ENCODE results near the gene ZSWIM5. TPM values are rescaled to one million over a fixed set of nuclear protein-coding genes. Genes with fewer than 3 reads are reported as not detected.
"Not testable (repeated sequence)": the region's sequence is repeated elsewhere in the genome, so short reads cannot be mapped to it uniquely, and the experiment has no call there.

ZSWIM5 gene
- total RNA-seq, 4 donors from 2014 or later = 12.3 to 38.2 (median 13.7) TPM

GRCh38 chr1:45107782-45108181 lies 98.6 kb downstream of the ZSWIM5 start:
- in situ Hi-C loops (cut with MboI; ENCODE audit: low pct_ligation_motif_present in 1 of 4, low pct_unique_long_range_greater_than_20kb in 1 of 4, low sequenced_read_pairs in 3 of 4) (no loop called here), intact Hi-C loops (cut with DNase I; ENCODE audit: low total_unique reads) (no loop called here)
- Histone ChIP-seq H3K4me1 (peaks cover 0 to 9% (median 0%) of the 10 kb centered on the region in 4 donors), H3K9me3 (no peaks in the 10 kb centered on the region), H3K27ac (no peak overlapping the region), H3K27me3 (no peaks in the 10 kb centered on the region), H3K4me3 (no peak overlapping the region), H3K36me3 (no peaks in the 10 kb centered on the region)
- no peak for DNase-seq
- WGBS, 2 donors (ENCODE audit: low coverage in 1 of 2) = 94 to 100% methylated on average over 2 to 3 of the region's 3 CpGs
- TF ChIP-seq POLR2A (IDR thresholded peaks at IDR 0.05) (no peak), POLR2AphosphoS5 (IDR thresholded peaks at IDR 0.05) (no peak), CTCF (IDR thresholded peaks at IDR 0.05) (no peak), EP300 (IDR thresholded peaks at IDR 0.05; ENCODE audit: low read depth) (no peak)

GRCh38 chr1:45106864-45107263 lies 99.5 kb downstream of the ZSWIM5 start:
- H3K4me1 ChIP-seq = peaks cover 0 to 13% (median 2%) of the 10 kb centered on the region in 4 donors
- H3K4me3 ChIP-seq; intact Hi-C loops (cut with DNase I; ENCODE audit: low total_unique reads); H3K36me3 ChIP-seq; DNase-seq; H3K27ac ChIP-seq; H3K9me3 ChIP-seq; H3K27me3 ChIP-seq; in situ Hi-C loops (cut with MboI; ENCODE audit: low pct_ligation_motif_present in 1 of 4, low pct_unique_long_range_greater_than_20kb in 1 of 4, low sequenced_read_pairs in 3 of 4): not testable (repeated sequence)
- WGBS, 2 donors (ENCODE audit: low coverage in 1 of 2) = 82 to 92% methylated on average over 4 to 6 of the region's 6 CpGs

- H3K9me3 ChIP-seq; H3K27me3 ChIP-seq; H3K4me3 ChIP-seq; H3K27ac ChIP-seq; intact Hi-C loops (cut with DNase I; ENCODE audit: low total_unique reads); in situ Hi-C loops (cut with MboI; ENCODE audit: low pct_ligation_motif_present in 1 of 4, low pct_unique_long_range_greater_than_20kb in 1 of 4, low sequenced_read_pairs in 3 of 4); H3K36me3 ChIP-seq; DNase-seq: not testable (repeated sequence)
- WGBS, 2 donors (ENCODE audit: low coverage in 1 of 2) = 97% methylated on average over 19 of the region's 31 CpGs; no CpG with 5 or more reads in 1 of the 2 donors
- peaks cover 0 to 13% (median 3%) of the 10 kb centered on the region in 4 donors for H3K4me1 ChIP-seq
Measured at GRCh38 chr1:45106156-45106545, 100.3 kb downstream of the ZSWIM5 start.

GRCh38 chr1:45105486-45106155 lies 100.8 kb downstream of the ZSWIM5 start:
- H3K27me3 ChIP-seq; in situ Hi-C loops (cut with MboI; ENCODE audit: low pct_ligation_motif_present in 1 of 4, low pct_unique_long_range_greater_than_20kb in 1 of 4, low sequenced_read_pairs in 3 of 4); H3K9me3 ChIP-seq; H3K27ac ChIP-seq; intact Hi-C loops (cut with DNase I; ENCODE audit: low total_unique reads); H3K4me3 ChIP-seq; DNase-seq; H3K36me3 ChIP-seq: not testable (repeated sequence)
- 90% methylated on average over 4 of the region's 43 CpGs; no CpG with 5 or more reads in 1 of the 2 donors for WGBS, 2 donors (ENCODE audit: low coverage in 1 of 2)
- peaks cover 0 to 13% (median 3%) of the 10 kb centered on the region in 4 donors for H3K4me1 ChIP-seq

GRCh38 chr1:45103534-45103933 lies 102.9 kb downstream of the ZSWIM5 start:
- Histone ChIP-seq H3K4me3 (no peak overlapping the region), H3K4me1 (peaks cover 0 to 13% (median 3%) of the 10 kb centered on the region in 4 donors), H3K9me3 (no peaks in the 10 kb centered on the region), H3K27me3 (no peaks in the 10 kb centered on the region), H3K36me3 (no peaks in the 10 kb centered on the region), H3K27ac (no peak overlapping the region)
- TF ChIP-seq CTCF (IDR thresholded peaks at IDR 0.05) = no peak
- TF ChIP-seq POLR2A (IDR thresholded peaks at IDR 0.05) = no peak
- no peak for TF ChIP-seq POLR2AphosphoS5 (IDR thresholded peaks at IDR 0.05)
- no peak for TF ChIP-seq EP300 (IDR thresholded peaks at IDR 0.05; ENCODE audit: low read depth)
- DNase-seq = no peak
- in situ Hi-C loops (cut with MboI; ENCODE audit: low pct_ligation_motif_present in 1 of 4, low pct_unique_long_range_greater_than_20kb in 1 of 4, low sequenced_read_pairs in 3 of 4) = no loop called here
- intact Hi-C loops (cut with DNase I; ENCODE audit: low total_unique reads) = no loop called here

GRCh38 chr1:45101947-45102346 lies 104.5 kb downstream of the ZSWIM5 start:
- no peak overlapping the region for H3K4me3 ChIP-seq
- no peak overlapping the region for H3K27ac ChIP-seq
- TF ChIP-seq CTCF (IDR thresholded peaks at IDR 0.05) (no peak), EP300 (IDR thresholded peaks at IDR 0.05; ENCODE audit: low read depth) (no peak), POLR2AphosphoS5 (IDR thresholded peaks at IDR 0.05) (no peak), POLR2A (IDR thresholded peaks at IDR 0.05) (no peak)
- H3K9me3 ChIP-seq = no peaks in the 10 kb centered on the region
- in situ Hi-C loops (cut with MboI; ENCODE audit: low pct_ligation_motif_present in 1 of 4, low pct_unique_long_range_greater_than_20kb in 1 of 4, low sequenced_read_pairs in 3 of 4) (no loop called here), intact Hi-C loops (cut with DNase I; ENCODE audit: low total_unique reads) (no loop called here)
- peaks cover 0 to 13% (median 3%) of the 10 kb centered on the region in 4 donors for H3K4me1 ChIP-seq
- no peaks in the 10 kb centered on the region for H3K36me3 ChIP-seq
- no peaks in the 10 kb centered on the region for H3K27me3 ChIP-seq
- no peak for DNase-seq

- 69 to 88% methylated on average over 3 to 5 of the region's 5 CpGs for WGBS, 2 donors (ENCODE audit: low coverage in 1 of 2)
Measured at GRCh38 chr1:45101528-45101927, 104.9 kb downstream of the ZSWIM5 start.

More at GRCh38 chr1:45101528-45101927, 104.9 kb downstream of the ZSWIM5 start:
- H3K9me3 ChIP-seq; H3K36me3 ChIP-seq; in situ Hi-C loops (cut with MboI; ENCODE audit: low pct_ligation_motif_present in 1 of 4, low pct_unique_long_range_greater_than_20kb in 1 of 4, low sequenced_read_pairs in 3 of 4); DNase-seq; H3K4me3 ChIP-seq; intact Hi-C loops (cut with DNase I; ENCODE audit: low total_unique reads); H3K27me3 ChIP-seq; H3K27ac ChIP-seq: not testable (repeated sequence)
- peaks cover 0 to 13% (median 3%) of the 10 kb centered on the region in 4 donors for H3K4me1 ChIP-seq

Data from transverse colon (tissue), 4 donors.